IMR-90 (cell line): ENCODE results near the gene GLRA2. TPM values are rescaled to one million over a fixed set of nuclear protein-coding genes. Genes with fewer than 3 reads are reported as not detected.

Experiments
- ATAC-seq: fragments of 200-7000 bp; cut with Tn5 transposase; 2 replicates; pipeline ENCODE4 v1.9.1; 2020; ENCODE audit warnings: low read depth, mild to moderate bottlenecking, moderate library complexity
- BruUV-seq: library from RNA; stranded (reverse); fragments of 400-500 nt; replicated peaks from 2 replicates; lab custom pipeline; 2021; lab: Mats Ljungman, UMichigan
- CTCF ChIA-PET: fragments of 300-600 bp; formaldehyde crosslinking; extraction: SDS; loops from one replicate; lab custom pipeline; 2021; ENCODE audit warnings: antibody characterized with exemption; lab: Yijun Ruan, JAX
- POLR2A ChIA-PET: fragments of 300-600 bp; sonication (Branson Sonifier 250); formaldehyde crosslinking; loops from one replicate; lab custom pipeline; 2022; ENCODE audit warnings: antibody characterized with exemption; ENCODE audit not compliant: unreplicated experiment; lab: Charles Lee
- DNase-seq: peaks from one replicate; pipeline ENCODE4 v3.0.0; 2013
- H2AFZ ChIP-seq: replicated peaks from 2 replicates; pipeline ENCODE3; 2013; ENCODE audit warnings: low read length, mild to moderate bottlenecking; ENCODE audit not compliant: poor library complexity
- H2AK5ac ChIP-seq: 2 replicates; pipeline ENCODE4 v1.6.1; 2013; ENCODE audit warnings: low read depth, low read length, inconsistent platforms
- H2AK9ac ChIP-seq: replicated peaks from 2 replicates; pipeline ENCODE3; 2013; ENCODE audit warnings: mild to moderate bottlenecking, low read depth, low read length, moderate library complexity; ENCODE audit not compliant: poor library complexity
- H2BK120ac ChIP-seq: 2 replicates; pipeline ENCODE4 v1.6.1; 2013; ENCODE audit warnings: low read depth, low read length, inconsistent platforms
- H2BK15ac ChIP-seq: 3 replicates; pipeline ENCODE4 v1.6.1; 2013; ENCODE audit warnings: low read depth, low read length, inconsistent platforms
- H2BK20ac ChIP-seq: 2 replicates; pipeline ENCODE4 v1.6.1; 2013; ENCODE audit warnings: low read depth, mild to moderate bottlenecking, inconsistent platforms, low read length, moderate library complexity
- H2BK5ac ChIP-seq: 2 replicates; pipeline ENCODE4 v1.6.1; 2013; ENCODE audit warnings: mild to moderate bottlenecking, low read depth, low read length, inconsistent platforms; ENCODE audit not compliant: poor library complexity, severe bottlenecking
- H3K14ac ChIP-seq: replicated peaks from 2 replicates; pipeline ENCODE4 v1.6.1; 2013; ENCODE audit warnings: low read depth, low read length, inconsistent platforms
- H3K18ac ChIP-seq: 2 replicates; pipeline ENCODE4 v1.6.1; 2013; ENCODE audit warnings: low read depth, low read length, control low read depth
- H3K23ac ChIP-seq: 2 replicates; pipeline ENCODE4 v1.6.1; 2013; ENCODE audit warnings: low read depth, low read length, inconsistent platforms
- H3K27ac ChIP-seq: 2 replicates; pipeline ENCODE4 v1.5.1; 2013; ENCODE audit warnings: mild to moderate bottlenecking, control low read depth, low read length; ENCODE audit not compliant: insufficient read depth
- H3K27me3 ChIP-seq: 2 replicates; pipeline ENCODE4 v1.6.1; 2013; ENCODE audit warnings: low read length; ENCODE audit not compliant: control insufficient read depth, insufficient read depth
- H3K36me3 ChIP-seq: 2 replicates; pipeline ENCODE4 v1.6.1; 2013; ENCODE audit warnings: low read length, mixed read lengths; ENCODE audit not compliant: control insufficient read depth, insufficient read depth
- H3K4ac ChIP-seq: 2 replicates; pipeline ENCODE4 v1.6.1; 2013; ENCODE audit warnings: low read depth, low read length, inconsistent platforms
- H3K4me1 ChIP-seq: 2 replicates; pipeline ENCODE4 v1.6.1; 2013; ENCODE audit warnings: low read length, mixed read lengths; ENCODE audit not compliant: control insufficient read depth, insufficient read depth
- H3K4me2 ChIP-seq: 2 replicates; pipeline ENCODE4 v1.6.1; 2013; ENCODE audit warnings: low read depth, mild to moderate bottlenecking, control low read depth, low read length, moderate library complexity
- H3K4me3 ChIP-seq: 2 replicates; pipeline ENCODE4 v1.5.1; 2013; ENCODE audit warnings: low read depth, mild to moderate bottlenecking, control low read depth, low read length, moderate library complexity; ENCODE audit not compliant: insufficient read depth
- H3K56ac ChIP-seq: 2 replicates; pipeline ENCODE4 v1.6.1; 2013; ENCODE audit warnings: low read length, inconsistent platforms; ENCODE audit not compliant: insufficient read depth; ENCODE audit errors: extremely low read depth
- H3K79me1 ChIP-seq, 2 experiments: 2 replicates each; pipeline ENCODE4 v1.6.1; 2013; ENCODE audit warnings: low read length in 2 of 2, inconsistent platforms in 1 of 2, low read depth in 1 of 2
- H3K9ac ChIP-seq: 2 replicates; pipeline ENCODE4 v1.6.1; 2013; ENCODE audit warnings: low read depth, low read length, control low read depth
- H3K9me1 ChIP-seq: 2 replicates; pipeline ENCODE4 v1.6.1; 2013; ENCODE audit warnings: low read length, inconsistent platforms; ENCODE audit not compliant: insufficient read depth
- H3K9me3 ChIP-seq: 2 replicates; pipeline ENCODE4 v1.6.1; 2013; ENCODE audit warnings: low read length; ENCODE audit not compliant: control insufficient read depth, insufficient read depth
- H4K20me1 ChIP-seq: 2 replicates; pipeline ENCODE4 v1.6.1; 2013; ENCODE audit warnings: low read length, inconsistent platforms; ENCODE audit not compliant: insufficient read depth
- H4K5ac ChIP-seq: 2 replicates; pipeline ENCODE4 v1.6.1; 2013; ENCODE audit warnings: mild to moderate bottlenecking, low read depth, low read length, control low read depth
- H4K8ac ChIP-seq, 2 experiments: 2 replicates each; pipeline ENCODE4 v1.6.1; 2013; ENCODE audit warnings: low read depth in 2 of 2, low read length in 2 of 2, control low read depth in 1 of 2, inconsistent platforms in 1 of 2
- H4K91ac ChIP-seq: 2 replicates; pipeline ENCODE4 v1.6.1; 2013; ENCODE audit warnings: low read depth, low read length, inconsistent platforms; ENCODE audit not compliant: insufficient read depth
- BHLHE40 ChIP-seq: fragments of 150-350 bp; IDR thresholded peaks from 2 replicates; pipeline ENCODE4 v1.6.1; 2016; ENCODE audit warnings: mild to moderate bottlenecking, low read depth, low read length
- CEBPB ChIP-seq: IDR thresholded peaks from 2 replicates; pipeline ENCODE4 v1.6.1; 2012; ENCODE audit warnings: low read depth, low read length, improper control_type of control experiment
- CHD1 ChIP-seq: IDR thresholded peaks from 2 replicates; pipeline ENCODE4 v1.6.1; 2012; ENCODE audit warnings: low read depth, low read length, improper control_type of control experiment
- CTCF ChIP-seq: conservative IDR thresholded peaks from 2 replicates; pipeline ENCODE4 v1.5.1; 2012; ENCODE audit warnings: mild to moderate bottlenecking, low read depth, low read length, improper control_type of control experiment
- ELK1 ChIP-seq: fragments of 150-350 bp; IDR thresholded peaks from 2 replicates; pipeline ENCODE4 v1.6.1; 2016; ENCODE audit warnings: low read depth, mild to moderate bottlenecking, low read length, moderate library complexity, borderline replicate concordance
- FOS ChIP-seq: fragments of 150-350 bp; IDR thresholded peaks from 2 replicates; pipeline ENCODE4 v1.6.1; 2016; ENCODE audit warnings: low read depth, low read length
- MAFK ChIP-seq: IDR thresholded peaks from 2 replicates; pipeline ENCODE4 v1.6.1; 2012; ENCODE audit warnings: low read depth, low read length, improper control_type of control experiment
- MAZ ChIP-seq: IDR thresholded peaks from 2 replicates; pipeline ENCODE4 v1.6.1; 2012; ENCODE audit warnings: low read depth, mild to moderate bottlenecking, low read length, improper control_type of control experiment, moderate library complexity, borderline replicate concordance
- MXI1 ChIP-seq: IDR thresholded peaks from 2 replicates; pipeline ENCODE4 v1.6.1; 2012; ENCODE audit warnings: low read depth, mild to moderate bottlenecking, low read length, moderate library complexity, borderline replicate concordance
- NFE2L2 ChIP-seq: fragments of 150-350 bp; IDR thresholded peaks from 2 replicates; pipeline ENCODE4 v1.6.1; 2016; ENCODE audit warnings: low read depth, mild to moderate bottlenecking, low read length
- POLR2A ChIP-seq: IDR thresholded peaks from 2 replicates; pipeline ENCODE4 v1.6.1; 2012; ENCODE audit warnings: mild to moderate bottlenecking, low read depth, low read length
- RAD21 ChIP-seq: IDR thresholded peaks from 2 replicates; pipeline ENCODE4 v1.6.1; 2012; ENCODE audit warnings: low read length, improper control_type of control experiment
- RCOR1 ChIP-seq: IDR thresholded peaks from 2 replicates; pipeline ENCODE4 v1.6.1; 2012; ENCODE audit warnings: mild to moderate bottlenecking, low read length, improper control_type of control experiment; ENCODE audit not compliant: insufficient replicate concordance
- RFX5 ChIP-seq: IDR thresholded peaks from 2 replicates; pipeline ENCODE4 v1.8.0; 2012; ENCODE audit warnings: low read depth, mild to moderate bottlenecking, low read length, moderate library complexity
- SMC3 ChIP-seq: fragments of 150-350 bp; IDR thresholded peaks from 2 replicates; pipeline ENCODE4 v1.6.1; 2016; ENCODE audit warnings: low read depth, mild to moderate bottlenecking, antibody characterized with exemption, low read length, moderate library complexity
- USF2 ChIP-seq: fragments of 150-350 bp; IDR thresholded peaks from 2 replicates; pipeline ENCODE4 v1.6.1; 2017; ENCODE audit warnings: mild to moderate bottlenecking, antibody characterized with exemption, low read length, low read depth
- WGBS, 2 experiments: methylation state at CpG; one replicate each; pipeline versions ENCODE4 v1.1.5 to v1.1.7; 2013; ENCODE audit warnings: missing lambda C conversion rate in 2 of 2; ENCODE audit not compliant: insufficient read length in 1 of 2; ENCODE audit errors: extremely low coverage in 2 of 2; 5-methylcytosine and 5-hydroxymethylcytosine counted together
- dilution Hi-C: fragments of 300-500 bp; cut with HindIII; formaldehyde crosslinking; loops from one replicate; pipeline ENCODE4 v1.14.3; 2018; ENCODE audit warnings: low sequenced_read_pairs; ENCODE audit not compliant: unreplicated experiment
- in situ Hi-C: fragments of 300-500 bp; cut with MboI; formaldehyde crosslinking; loops from 3 replicates; pipeline ENCODE4 v1.14.3; 2019; ENCODE audit warnings: low sequenced_read_pairs, inconsistent platforms, mixed read lengths
- intact Hi-C: fragments of 100-400 bp; cut with micrococcal nuclease; formaldehyde crosslinking; loops from 2 replicates; pipeline ENCODE4 v1.10.0; 2022
- polyA plus RNA-seq, 3 experiments: library from polyadenylated mRNA; depleted of rRNA; stranded (reverse); fragments of >200 nt; gene quantifications; 2 replicates each; pipeline ENCODE4 v1.2.3, GENCODE V29; 2012; ENCODE audit warnings: low replicate concordance in 1 of 3
- total RNA-seq: library from RNA; depleted of rRNA; stranded (reverse); fragments of >200 nt; gene quantifications from 2 replicates; pipeline ENCODE4 v1.2.3, GENCODE V29; 2012

GLRA2 gene
- total and polyA plus RNA-seq, 2 of the 4 experiments (the other 2 are of a cell fraction): not detected

GRCh38 chrX:14673236-14673635 is 143.9 kb downstream of the GLRA2 start:
- ATAC-seq: no peak

More at GRCh38 chrX:14673236-14673635, 143.9 kb downstream of the GLRA2 start:
- Histone ChIP-seq H2BK5ac (no peak overlapping the region), H3K18ac (no peak overlapping the region), H3K27me3 (no peaks in the 10 kb centered on the region), H2AFZ (no peak overlapping the region), H4K8ac (no peak overlapping the region), H2AK9ac (no peak overlapping the region), H3K4me3 (no peak overlapping the region), H3K4me1 (peaks cover 2% of the 10 kb centered on the region), H3K4me2 (no peak overlapping the region), H3K14ac (no peak overlapping the region), H3K23ac (no peak overlapping the region), H3K79me1 (no peaks in the 10 kb centered on the region), H2BK15ac (no peak overlapping the region), H3K56ac (no peak overlapping the region), H2BK120ac (no peak overlapping the region), H3K9me1 (no peaks in the 10 kb centered on the region), H3K9me3 (no peaks in the 10 kb centered on the region), H2BK20ac (no peak overlapping the region), H3K4ac (no peak overlapping the region), H4K5ac (no peak overlapping the region), H2AK5ac (no peak overlapping the region), H3K36me3 (no peaks in the 10 kb centered on the region), H4K20me1 (no peaks in the 10 kb centered on the region), H3K9ac (no peak overlapping the region), H3K27ac (no peak overlapping the region), H4K91ac (no peak overlapping the region)
- CTCF ChIA-PET: no interaction called here
- no CpG with 5 or more reads among the region's 1 CpG for WGBS, 2 experiments
- no TSS peak for BruUV-seq
- in situ Hi-C loops (no loop called here), intact Hi-C loops (no loop called here), dilution Hi-C loops (no loop called here)
- peak; percentile 20 for DNase-seq
- POLR2A ChIA-PET: no interaction called here
- TF ChIP-seq CHD1 (no peak), MXI1 (no peak), USF2 (no peak), RFX5 (no peak), MAFK (no peak), SMC3 (no peak), ELK1 (no peak), NFE2L2 (no peak), MAZ (no peak), BHLHE40 (no peak), RCOR1 (no peak), CTCF (no peak), CEBPB (no peak), RAD21 (no peak), POLR2A (no peak), FOS (no peak)
